CD1c-positive myeloid dendritic cell (primary cell): ENCODE data around the gene ADAMTS12.
"Not testable (repeated sequence)": the region's sequence is repeated elsewhere in the genome, so short reads cannot be mapped to it uniquely, and the experiment has no call there.

Source experiments
- DNase-seq: peaks from one replicate; pipeline ENCODE4 v3.0.0-alpha.2; 2016; ENCODE audit errors: extremely low spot score

Gene ADAMTS12

GRCh38 chr5:33530183-33531036 lies 361.4 kb downstream of the ADAMTS12 start:
- DNase-seq: no peak

GRCh38 chr5:33527696-33528095 lies 364.1 kb downstream of the ADAMTS12 start:
- DNase-seq: no peak

GRCh38 chr5:33526755-33527154 lies 365.0 kb downstream of the ADAMTS12 start:
- DNase-seq: no peak

DNA sequence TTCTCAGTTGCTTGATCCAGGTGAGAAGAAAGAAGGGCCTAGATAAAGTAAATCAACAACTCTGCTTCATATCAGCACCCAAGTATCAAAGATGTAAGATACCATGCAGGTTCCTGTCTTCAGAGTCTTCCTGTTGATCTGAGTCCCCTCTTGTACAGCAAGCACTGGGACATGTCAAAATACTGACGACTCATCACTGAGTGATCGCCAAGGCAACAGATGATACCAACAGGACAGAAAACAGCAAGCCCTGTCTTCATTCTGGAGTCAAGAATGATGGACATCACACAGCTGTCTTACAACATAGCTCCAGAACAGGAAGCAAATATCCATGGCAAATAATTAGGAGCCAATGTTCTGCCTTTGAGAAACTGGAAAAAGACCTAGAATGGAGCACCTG lies 367.3 kb downstream of the ADAMTS12 start:
- no peak for DNase-seq

DNA sequence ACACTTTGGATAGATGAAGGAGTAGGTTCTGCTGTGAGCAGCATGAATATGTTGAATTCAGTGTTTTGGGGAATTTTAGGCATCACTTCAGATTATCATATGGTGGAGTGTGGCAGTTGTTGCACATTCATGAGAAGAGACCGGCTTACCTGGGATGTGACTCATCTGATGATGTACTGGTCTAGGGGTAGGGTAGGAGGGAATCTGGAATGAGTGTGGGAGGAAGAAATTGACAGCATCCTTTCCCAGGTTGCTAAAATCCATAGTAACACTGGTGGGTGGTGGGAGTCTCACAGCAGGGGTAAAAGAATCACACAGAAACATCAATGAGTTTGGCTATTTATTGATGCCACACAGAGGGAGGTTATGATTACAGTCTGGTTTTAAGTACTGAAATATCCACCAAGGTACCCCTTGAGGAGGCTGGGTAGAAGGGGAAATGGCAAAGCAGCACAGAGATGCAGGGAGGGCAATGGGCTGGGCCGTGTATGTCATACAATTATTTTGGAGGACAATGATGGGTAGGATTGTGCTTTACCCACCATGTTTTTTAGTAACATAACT lies 368.5 kb downstream of the ADAMTS12 start:
- no peak for DNase-seq

GRCh38 chr5:33516421-33516820 lies 375.4 kb downstream of the ADAMTS12 start:
- no peak for DNase-seq

GRCh38 chr5:33515366-33515765 lies 376.4 kb downstream of the ADAMTS12 start:
- DNase-seq: not testable (repeated sequence)

- DNase-seq: no peak
Measured at GRCh38 chr5:33513462-33514185, 378.2 kb downstream of the ADAMTS12 start.

GRCh38 chr5:33509036-33509435 lies 382.8 kb downstream of the ADAMTS12 start:
- DNase-seq: no peak

GRCh38 chr5:33507426-33507825 lies 384.4 kb downstream of the ADAMTS12 start:
- DNase-seq: no peak

- DNase-seq: no peak
Measured at GRCh38 chr5:33504570-33504969, 387.2 kb downstream of the ADAMTS12 start.

GRCh38 chr5:33501899-33502298 lies 389.9 kb downstream of the ADAMTS12 start:
- no peak for DNase-seq

- no peak for DNase-seq
Measured at GRCh38 chr5:33501260-33501659, 390.5 kb downstream of the ADAMTS12 start.

GRCh38 chr5:33494466-33494865 lies 397.3 kb downstream of the ADAMTS12 start:
- DNase-seq: no peak

GRCh38 chr5:33491941-33492340 lies 399.8 kb downstream of the ADAMTS12 start:
- DNase-seq: no peak

DNA sequence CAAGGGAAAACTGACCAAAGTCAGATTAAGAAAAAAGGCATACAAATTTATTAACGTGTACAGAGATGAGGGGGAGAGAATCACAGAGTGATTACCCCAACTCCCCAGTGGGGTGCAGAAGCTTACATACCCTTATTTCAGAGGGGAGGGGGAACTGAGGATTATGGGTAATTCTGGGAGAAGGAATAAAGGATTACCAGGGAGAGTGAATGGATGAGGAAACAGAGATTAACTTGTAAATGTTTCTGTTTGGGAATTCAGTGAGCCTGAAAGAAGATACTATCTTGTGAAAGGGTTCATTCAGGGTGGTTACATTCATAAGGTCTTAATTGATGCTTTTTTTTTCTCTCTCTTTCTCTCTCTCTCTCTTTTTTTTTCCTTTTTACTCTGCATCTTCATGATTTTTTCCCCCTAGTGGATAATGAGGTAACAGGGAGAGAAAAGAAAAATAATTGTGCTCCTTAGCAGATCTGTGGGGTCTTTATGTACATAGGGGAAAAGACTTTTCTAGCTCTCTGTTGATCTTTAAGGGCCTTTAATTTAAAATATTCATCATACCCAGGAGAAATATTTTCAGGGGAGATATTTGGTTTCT lies 401.6 kb downstream of the ADAMTS12 start:
- DNase-seq: no peak

DNA sequence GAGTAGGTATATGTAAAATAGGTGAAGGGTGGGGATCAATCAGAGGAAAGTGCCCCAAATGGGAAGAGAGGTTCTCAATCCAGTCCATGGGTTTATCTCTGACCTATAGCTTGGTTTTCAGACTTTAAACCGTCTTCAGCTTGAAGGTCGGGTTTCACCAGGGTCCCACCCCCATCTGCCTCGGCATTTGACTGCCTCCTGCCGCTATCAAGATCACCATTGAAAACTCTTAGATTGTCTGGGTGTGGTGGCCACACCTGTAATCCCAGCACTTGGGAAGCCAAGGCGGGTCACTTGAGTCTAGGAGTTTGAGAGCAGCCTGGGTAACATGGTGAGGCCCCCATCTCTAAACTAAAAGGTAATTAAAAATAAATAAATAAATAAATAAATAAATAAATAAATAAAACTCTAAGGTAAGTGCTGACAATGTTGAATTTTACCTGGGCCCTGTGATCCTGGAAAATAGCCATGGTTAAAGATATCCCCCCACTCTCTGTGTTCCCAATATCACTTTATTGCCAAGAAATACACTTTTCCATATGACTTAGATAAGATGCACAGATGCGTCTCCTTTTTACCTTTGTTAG lies 402.2 kb downstream of the ADAMTS12 start:
- DNase-seq: no peak

GRCh38 chr5:33488558-33489355 lies 403.0 kb downstream of the ADAMTS12 start:
- DNase-seq: no peak

DNA sequence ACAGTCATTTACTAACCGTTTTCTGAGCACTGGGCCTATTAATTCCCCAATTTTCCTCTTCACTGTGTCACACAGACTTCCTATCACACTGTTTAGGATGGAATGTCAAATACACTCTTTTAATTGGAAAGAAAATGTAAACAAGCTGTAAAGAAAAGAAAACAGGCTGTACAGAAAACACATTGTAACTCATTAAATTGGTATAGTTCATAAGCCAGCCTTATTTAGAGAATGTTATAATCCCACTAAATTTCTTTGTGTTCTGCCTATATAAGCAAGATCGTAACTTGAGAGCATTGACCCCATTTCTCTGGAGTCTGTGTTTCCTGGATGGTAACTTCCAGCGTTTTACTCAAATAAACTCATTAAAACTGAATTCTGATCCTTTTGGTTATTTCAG lies 404.6 kb downstream of the ADAMTS12 start:
- no peak for DNase-seq

DNA sequence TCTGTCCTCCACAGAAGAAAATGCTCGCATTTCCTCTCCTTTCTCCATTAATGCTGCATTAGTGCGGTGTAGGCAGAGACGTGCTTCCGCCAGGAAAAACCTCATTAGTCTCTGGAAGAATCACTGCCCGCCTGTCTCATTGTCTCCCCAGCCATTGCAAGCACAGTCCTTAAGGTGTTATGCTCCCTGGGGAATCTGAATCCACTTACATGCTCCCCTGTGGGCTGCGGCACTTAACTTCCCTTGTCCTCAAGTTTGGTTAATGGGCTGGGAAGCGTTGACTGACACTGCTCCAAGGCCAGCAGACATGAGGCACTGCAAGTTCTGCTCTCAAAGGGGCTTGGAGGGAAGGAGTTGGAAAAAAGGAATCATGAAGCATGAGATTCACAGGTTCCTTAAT lies 409.5 kb downstream of the ADAMTS12 start:
- no peak for DNase-seq

DNA sequence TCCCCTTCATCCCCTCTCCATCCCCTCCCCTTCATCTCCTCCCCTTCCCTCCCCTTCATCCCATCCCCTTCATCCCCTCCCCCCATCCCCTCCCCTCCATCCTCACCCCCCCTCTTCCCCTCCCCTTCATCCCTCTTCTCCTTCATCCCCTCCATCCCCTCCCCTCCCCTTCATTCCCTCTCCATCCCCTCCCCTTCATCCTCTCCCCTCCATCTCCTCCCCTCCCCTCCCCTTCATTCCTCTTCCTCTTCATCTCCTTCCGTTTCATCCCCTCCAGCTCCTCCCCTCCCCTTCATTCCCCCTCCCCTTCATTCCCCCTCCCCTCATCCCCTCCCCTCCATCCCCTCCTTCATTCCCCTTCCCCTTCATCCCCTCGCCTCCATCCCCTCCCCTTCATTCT lies 410.9 kb downstream of the ADAMTS12 start:
- DNase-seq: no peak
